ENCODE results near the gene KLK12. TPM values are rescaled to one million over a fixed set of nuclear protein-coding genes. Genes with fewer than 3 reads are reported as not detected.

Gene KLK12
- total and polyA plus RNA-seq, 2 donors (not counting 3 experiments of a cell fraction or from before 2014, with no cell fraction given) = not detected

DNA sequence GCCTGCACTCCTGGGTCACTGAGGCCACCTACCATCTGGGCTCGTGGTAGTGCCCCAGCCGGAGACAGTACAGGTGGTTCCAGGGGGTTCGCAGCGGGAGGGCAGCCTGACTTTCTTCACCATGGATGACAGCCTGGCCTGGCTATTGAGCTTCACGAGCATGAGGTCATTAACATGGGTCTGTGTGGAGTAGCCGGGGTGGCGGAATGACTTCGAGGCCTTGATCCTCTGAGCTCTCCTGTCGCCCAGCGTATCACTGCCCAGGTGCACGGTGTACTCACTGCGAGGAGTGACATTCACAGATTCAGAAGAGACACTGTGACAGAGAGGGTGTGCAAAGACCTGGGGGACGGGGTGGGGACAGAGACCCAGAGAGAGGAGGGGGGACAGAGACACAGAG lies 54.6 kb downstream of the KLK12 start:
- Histone ChIP-seq H3K9me3 (replicated peaks; ENCODE audit: control insufficient read depth, insufficient read depth, low read length) (no peaks in the 10 kb centered on the region), H3K9ac (replicated peaks; ENCODE audit: extremely low read depth, insufficient read depth, low read length) (no peak overlapping the region), H2AFZ (ENCODE audit: low read depth, low read length) (no peak overlapping the region), H3K36me3 (ENCODE audit: control insufficient read depth in 2 of 2, extremely low read depth in 1 of 2, insufficient read depth in 2 of 2, low read length in 2 of 2) (no peaks in the 10 kb centered on the region), H3K27ac (ENCODE audit: insufficient read depth, low read depth, low read length) (no peak overlapping the region), H4K20me1 (replicated peaks; ENCODE audit: control insufficient read depth, extremely low read depth, insufficient read depth, low read length) (no peaks in the 10 kb centered on the region), H3K4me2 (ENCODE audit: insufficient read depth, low read length) (no peak overlapping the region), H3K27me3 (ENCODE audit: control insufficient read depth in 2 of 2, insufficient read depth in 2 of 2, low read length in 2 of 2) (no peaks in the 10 kb centered on the region), H3K4me3 (replicated peaks in 1 of 3; ENCODE audit: insufficient read depth in 1 of 3, low read depth in 1 of 3, low read length in 3 of 3) (no peak overlapping the region), H3K79me2 (ENCODE audit: control insufficient read depth, insufficient read depth, low read length) (no peaks in the 10 kb centered on the region), H3K9me1 (replicated peaks; ENCODE audit: control insufficient read depth, extremely low read depth, insufficient read depth, low read length) (no peaks in the 10 kb centered on the region), H3K4me1 (ENCODE audit: control insufficient read depth, extremely low read depth, insufficient read depth, low read length) (no peaks in the 10 kb centered on the region)
- intact Hi-C loops (cut with micrococcal nuclease) = no loop called here
- ChIA-PET POLR2A (no interaction called here), CTCF (interaction anchor here (1.1 kb wide), 1 partner anchor 36 kb away, joined by 3 read pairs; no protein-coding TSS in a partner anchor)
- no peak for TF ChIP-seq GATA2 (IDR thresholded peaks at IDR 0.05; ENCODE audit: insufficient read depth, insufficient read length, low read depth, low read length)
- no peak for TF ChIP-seq FOS (IDR thresholded peaks at IDR 0.05; ENCODE audit: borderline replicate concordance, insufficient read depth, low read length)
- TF ChIP-seq EZH2 (IDR thresholded peaks at IDR 0.05; ENCODE audit: borderline replicate concordance, low read depth, low read length, severe bottlenecking) = no peak
- no peak for TF ChIP-seq MYC (IDR thresholded peaks at IDR 0.05; ENCODE audit: low read depth, low read length)
- TF ChIP-seq, protein P1, sequence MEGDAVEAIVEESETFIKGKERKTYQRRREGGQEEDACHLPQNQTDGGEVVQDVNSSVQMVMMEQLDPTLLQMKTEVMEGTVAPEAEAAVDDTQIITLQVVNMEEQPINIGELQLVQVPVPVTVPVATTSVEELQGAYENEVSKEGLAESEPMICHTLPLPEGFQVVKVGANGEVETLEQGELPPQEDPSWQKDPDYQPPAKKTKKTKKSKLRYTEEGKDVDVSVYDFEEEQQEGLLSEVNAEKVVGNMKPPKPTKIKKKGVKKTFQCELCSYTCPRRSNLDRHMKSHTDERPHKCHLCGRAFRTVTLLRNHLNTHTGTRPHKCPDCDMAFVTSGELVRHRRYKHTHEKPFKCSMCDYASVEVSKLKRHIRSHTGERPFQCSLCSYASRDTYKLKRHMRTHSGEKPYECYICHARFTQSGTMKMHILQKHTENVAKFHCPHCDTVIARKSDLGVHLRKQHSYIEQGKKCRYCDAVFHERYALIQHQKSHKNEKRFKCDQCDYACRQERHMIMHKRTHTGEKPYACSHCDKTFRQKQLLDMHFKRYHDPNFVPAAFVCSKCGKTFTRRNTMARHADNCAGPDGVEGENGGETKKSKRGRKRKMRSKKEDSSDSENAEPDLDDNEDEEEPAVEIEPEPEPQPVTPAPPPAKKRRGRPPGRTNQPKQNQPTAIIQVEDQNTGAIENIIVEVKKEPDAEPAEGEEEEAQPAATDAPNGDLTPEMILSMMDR (IDR thresholded peaks at IDR 0.05; ENCODE audit: extremely low read depth in 1 of 2, insufficient read depth in 1 of 2, low read depth in 1 of 2, low read length in 2 of 2) = no peak
- TF ChIP-seq JUN (IDR thresholded peaks at IDR 0.05; ENCODE audit: borderline replicate concordance, insufficient read depth, insufficient read length, low read depth) = no peak
- no peak for TF ChIP-seq POLR2A (IDR thresholded peaks at IDR 0.05; ENCODE audit: low read depth, low read length)
- TF ChIP-seq POLR2AphosphoS5 (IDR thresholded peaks at IDR 0.05; ENCODE audit: insufficient read depth, low read depth, low read length) = no peak
- TF ChIP-seq, protein P2, sequence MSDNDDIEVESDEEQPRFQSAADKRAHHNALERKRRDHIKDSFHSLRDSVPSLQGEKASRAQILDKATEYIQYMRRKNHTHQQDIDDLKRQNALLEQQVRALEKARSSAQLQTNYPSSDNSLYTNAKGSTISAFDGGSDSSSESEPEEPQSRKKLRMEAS (IDR thresholded peaks at IDR 0.05; ENCODE audit: insufficient read depth, insufficient read length) = no peak
- FAIRE-seq = no peak
- dilution Hi-C loops (cut with MboI; ENCODE audit: extremely low pct_ligation_motif_present, low sequenced_read_pairs) = no loop called here
- DNase-seq (ENCODE audit: low read depth, low spot score) = no peak
- no TSS peak for BruUV-seq (replicated peaks)

Data from endothelial cell of umbilical vein (primary cell).